HG03097 (cell line): Measurements from ENCODE around the gene USHBP1.
"Not testable (repeated sequence)": the region's sequence is repeated elsewhere in the genome, so short reads cannot be mapped to it uniquely, and the experiment has no call there.

Source experiments
- ATAC-seq: cut with Tn5 transposase; IDR thresholded peaks from one replicate; pipeline ENCODE4 v1.9.1; 2021; ENCODE audit not compliant: unreplicated experiment, low FRiP score

USHBP1 gene

DNA sequence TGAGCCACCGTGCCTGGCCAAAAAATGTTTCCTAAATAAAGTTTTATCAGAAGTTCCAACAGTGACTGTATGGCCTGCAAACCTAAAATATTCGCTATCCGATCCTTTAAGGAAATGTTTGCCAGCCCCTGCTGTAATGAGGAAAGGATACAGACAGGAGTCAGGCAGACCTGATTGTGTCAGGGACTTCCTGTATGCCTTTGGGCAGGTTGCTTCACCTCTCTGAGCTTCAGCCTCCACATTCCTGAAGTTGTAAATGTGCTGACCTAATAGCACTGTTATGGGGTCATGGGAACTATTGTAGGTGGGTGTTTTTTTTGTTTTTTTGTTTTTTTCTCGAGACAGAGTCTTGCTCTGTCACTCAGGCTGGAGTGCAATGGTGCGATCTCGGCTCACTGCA, 32.4 kb upstream of the USHBP1 start:
- no peak for ATAC-seq

DNA sequence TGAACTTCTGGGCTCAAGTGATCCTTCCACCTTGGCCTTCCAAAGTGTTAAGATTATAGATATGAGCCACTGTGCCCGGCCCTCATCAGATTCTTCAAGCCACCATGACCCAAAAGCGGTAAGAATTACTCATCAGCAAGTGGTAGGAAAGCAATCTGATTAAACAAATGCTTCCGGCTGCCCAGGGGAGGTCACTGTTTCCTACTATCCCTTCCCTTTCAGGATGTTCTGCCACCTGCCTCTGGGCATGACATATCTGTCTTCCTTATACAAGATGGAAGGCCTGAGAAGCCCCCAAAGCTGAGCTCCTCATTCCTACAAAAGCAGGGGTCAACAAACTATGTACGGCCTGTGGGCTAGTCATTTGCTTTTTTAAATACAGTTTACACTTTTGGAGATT, 31.7 kb upstream of the USHBP1 start:
- no peak for ATAC-seq

- ATAC-seq = not testable (repeated sequence)
These were observed 31.0 kb upstream of the USHBP1 start for GRCh38 chr19:17295551-17295950.

DNA sequence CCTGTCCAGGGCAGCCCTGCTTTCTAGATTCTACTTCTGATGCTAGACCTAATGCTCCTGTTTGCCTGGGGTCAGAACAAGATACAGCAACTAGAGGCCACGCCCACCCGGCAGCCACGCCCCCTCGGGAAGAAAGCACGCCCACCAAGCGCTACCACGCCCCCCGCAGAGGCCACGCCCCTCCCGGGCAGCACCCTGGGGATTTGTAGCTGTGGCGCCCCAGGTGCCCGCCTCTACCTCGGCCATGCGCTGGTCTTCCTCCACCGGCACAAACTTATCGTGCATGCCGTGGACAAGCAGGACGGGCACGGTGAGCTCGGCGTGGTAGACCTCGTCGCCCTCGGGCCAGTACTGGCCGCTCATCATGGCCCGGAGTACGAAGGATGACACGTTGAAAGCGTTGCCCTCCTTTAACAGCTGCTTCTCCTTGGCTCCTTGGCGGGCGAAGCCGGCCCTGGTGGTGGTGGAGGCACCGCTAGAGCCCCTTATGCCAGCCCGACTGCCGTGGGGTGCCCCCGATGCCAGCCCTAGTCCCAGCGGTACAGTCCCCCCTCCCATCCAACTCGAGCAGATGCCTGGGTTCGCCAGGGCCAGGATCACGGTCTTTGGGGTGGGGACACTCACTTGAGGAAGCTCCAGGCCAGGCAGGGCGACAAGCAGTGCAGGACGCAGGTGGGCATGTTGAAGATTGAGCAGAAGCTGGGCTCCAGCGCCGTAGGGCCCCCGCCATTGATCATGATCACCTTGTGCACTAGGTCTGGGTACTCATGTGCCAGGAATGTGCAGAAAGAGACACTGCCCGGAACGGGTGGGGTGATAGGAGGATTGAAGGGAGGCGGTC, 29.7 kb upstream of the USHBP1 start:
- no peak for ATAC-seq

DNA sequence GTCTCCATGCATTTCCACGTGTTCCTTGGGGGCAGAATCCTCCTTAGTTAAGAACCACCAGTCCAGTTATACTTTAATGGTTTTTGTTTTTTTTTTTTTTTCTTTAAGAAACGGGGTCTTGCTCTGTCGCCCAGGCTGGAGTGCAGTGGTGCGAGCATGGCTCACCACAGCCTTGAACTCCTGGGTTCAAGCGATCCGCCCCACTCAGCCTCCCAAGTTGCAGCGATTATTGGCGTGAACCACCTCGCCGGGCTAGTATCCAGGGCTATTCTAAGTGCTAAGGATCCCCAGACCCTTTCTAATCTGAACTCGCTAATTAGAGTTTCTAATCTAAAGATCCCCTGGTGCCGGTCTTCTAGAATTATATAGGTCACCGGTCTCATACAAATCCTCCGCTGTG, 29.1 kb upstream of the USHBP1 start:
- ATAC-seq = no peak

DNA sequence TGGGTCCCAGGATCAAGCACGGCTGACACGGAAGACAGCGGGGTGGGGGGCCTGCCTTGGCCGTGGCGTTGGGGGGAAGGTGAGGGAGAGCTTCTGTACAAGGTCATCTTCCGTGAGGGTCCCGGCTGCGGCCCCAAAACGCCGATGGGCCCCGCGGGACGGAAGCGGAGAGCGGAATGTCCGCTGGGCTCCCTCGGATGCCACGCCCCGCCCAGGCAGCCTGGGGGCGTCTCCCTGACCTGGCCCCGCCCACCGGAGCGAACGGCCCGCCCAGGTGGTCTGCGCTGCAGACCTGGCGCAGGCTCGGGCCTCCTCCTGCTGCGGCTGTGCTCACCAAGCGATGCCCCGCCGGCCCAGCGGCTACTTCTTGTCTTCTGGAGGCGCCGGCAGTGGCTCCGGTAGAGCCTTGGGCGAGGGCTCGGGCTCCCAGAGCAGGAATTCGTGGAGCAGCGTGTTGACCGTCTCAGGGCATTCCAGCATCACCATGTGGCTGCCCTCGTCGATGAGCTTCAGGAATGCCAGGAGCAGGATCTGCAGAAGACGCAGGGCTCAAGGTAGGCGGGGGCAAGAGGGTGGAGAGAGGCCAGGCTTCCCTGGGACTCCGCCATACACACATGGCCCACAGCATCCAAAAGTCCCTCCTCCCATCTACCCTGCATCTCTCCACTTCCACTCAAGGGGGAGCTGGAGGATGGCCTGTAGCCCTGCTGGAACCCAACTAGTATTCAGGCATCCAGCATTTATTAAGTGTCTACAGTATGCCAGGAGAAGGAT, 27.9 kb upstream of the USHBP1 start:
- peak; percentile 65 for ATAC-seq

- ATAC-seq = no peak
These were observed 24.9 kb upstream of the USHBP1 start for GRCh38 chr19:17289489-17289888.

DNA sequence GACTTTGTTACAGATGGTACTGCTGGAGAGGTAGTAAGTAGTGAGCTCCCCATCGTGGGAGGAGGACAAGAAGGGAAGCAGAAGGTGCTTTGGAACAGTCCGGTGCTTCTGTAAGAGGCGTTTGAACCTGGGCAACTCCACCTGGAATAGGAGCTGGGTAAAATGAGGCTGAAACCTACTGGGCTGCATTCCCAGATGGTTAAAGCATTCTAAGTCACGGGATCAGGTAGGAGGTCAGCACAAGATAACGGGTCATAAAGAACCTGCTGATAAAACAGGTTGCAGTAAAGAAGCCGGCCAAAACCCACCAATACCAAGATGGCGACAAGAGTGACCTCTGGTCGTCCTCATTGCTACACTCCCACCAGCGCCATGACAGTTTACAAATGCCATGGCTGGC, 22.2 kb upstream of the USHBP1 start:
- no peak for ATAC-seq

DNA sequence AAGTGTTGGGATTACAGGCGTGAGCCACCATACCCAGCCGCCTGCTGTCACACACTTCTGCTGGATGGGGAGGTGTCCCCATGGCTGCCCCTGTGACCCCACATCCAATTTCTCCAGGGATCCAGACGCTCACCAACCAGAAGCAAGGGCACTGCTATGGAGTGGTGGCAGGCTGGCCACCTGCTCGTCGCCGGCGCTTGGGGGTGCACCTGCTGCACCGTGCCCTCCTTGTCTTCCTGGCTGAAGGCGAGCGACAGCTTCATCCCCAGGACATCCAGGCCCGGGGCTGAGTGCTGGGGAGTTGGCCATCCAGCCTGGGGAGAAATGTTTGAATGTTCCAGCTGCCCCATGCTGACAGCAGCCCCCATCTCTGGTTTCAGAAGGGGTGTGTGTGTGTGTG, 21.7 kb upstream of the USHBP1 start:
- ATAC-seq = no peak

- ATAC-seq = no peak
These were observed 21.0 kb upstream of the USHBP1 start for GRCh38 chr19:17285415-17286135.

- ATAC-seq = no peak
These were observed 19.0 kb upstream of the USHBP1 start for GRCh38 chr19:17283504-17283996.

GRCh38 chr19:17282488-17283125, 18.1 kb upstream of the USHBP1 start:
- ATAC-seq = peak; percentile 58

DNA sequence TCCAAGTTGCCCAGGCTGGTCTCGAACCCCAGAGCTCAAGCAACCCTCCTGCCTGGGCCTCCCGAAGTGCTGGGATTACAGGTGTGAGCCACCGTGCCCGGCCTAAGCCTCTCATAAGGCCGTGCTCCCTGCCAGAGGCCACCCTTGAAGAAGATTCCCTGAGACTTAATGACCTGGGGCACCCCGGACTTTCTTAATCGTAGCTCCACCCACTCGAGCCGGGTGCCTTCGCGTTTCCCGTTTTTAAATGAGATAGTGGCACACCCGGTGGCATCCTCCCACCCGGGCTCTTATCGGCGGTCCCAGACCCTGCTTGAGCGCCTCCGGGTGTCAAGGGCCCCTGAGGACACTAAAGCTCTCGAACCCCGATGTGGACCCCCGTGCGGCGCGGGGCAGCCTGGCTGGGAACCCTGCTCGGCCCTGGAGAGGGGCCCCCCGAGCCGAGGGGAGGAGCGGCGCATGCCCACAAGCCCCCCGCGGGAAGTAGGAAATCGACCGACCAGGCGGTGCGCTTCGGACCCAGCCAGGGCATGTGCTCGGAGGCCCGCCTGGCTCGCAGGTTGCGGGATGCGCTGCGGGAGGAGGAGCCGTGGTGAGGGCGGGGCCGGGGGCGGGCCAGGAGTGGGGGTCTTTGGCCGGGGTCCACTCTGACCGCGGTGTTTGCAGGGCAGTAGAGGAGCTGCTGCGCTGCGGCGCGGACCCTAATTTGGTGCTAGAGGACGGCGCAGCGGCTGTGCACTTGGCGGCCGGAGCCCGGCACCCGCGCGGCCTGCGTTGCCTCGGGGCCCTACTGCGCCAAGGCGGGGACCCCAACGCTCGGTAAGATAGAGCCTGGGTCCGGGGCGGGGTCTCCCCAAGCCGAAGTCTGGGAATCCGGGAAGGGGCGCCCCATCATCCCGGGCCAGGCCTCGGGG, 17.1 kb upstream of the USHBP1 start, which contains the start of gene ANKLE1:
TSS of gene ANKLE1 (plus strand) at position 511 of the 914 bp plus-strand sequence. CDS start at position 531, 20 bp downstream.
- no peak for ATAC-seq

GRCh38 chr19:17279436-17279835, 14.9 kb upstream of the USHBP1 start:
- no peak for ATAC-seq

DNA sequence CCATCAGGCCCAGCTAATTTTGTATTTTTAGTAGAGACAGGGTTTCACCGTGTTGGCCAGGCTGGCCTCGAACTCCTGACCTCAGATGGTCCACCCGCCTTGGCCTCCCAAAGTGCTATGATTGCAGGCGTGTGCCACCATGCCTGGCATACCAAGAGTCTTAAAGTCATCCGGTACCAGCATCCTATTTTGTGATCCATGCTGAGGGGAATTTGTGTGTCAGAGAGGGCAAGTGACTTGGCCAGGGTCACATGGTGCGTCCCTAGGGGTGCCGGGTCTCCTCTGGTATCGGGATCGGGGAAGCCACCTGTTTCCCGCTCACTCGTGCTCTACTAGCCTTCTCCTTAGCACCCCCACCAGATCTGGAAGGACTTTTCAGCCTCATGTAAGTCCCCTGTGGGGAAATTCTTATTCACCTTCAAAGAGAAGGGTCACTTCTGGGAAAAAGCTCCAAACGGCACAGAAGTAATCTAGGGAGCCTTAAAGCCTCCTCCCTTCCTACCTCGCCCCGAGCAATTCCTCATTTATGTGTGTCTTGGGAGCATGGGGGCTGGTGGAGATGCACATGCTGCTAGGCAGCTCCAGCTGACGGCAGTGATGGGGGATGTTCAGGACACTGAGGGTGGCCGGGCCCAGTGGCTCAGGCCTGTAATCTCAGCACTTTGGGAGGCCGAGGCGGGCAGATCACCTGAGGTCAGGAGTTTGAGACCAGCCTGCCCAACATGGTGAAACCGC, 11.1 kb upstream of the USHBP1 start:
- no peak for ATAC-seq

DNA sequence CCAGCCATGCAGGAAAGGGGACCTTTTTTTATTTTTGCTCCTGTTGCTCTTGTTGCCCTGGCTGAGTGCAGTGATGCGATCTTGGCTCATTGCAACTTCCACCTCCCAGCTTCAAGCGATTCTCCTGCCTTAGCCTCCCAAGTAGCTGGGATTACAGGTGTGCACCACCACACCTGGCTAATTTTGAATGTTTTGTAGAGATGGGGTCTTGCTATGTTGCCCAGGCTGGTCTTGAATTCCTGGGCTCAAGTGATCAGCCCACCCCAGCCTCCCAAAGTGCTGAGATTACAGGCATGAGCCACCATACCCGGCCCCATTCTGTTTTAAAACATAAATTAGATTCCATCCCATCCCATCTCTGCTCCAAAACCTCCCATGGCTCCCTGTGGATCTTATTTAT, 10.3 kb upstream of the USHBP1 start:
- ATAC-seq = not testable (repeated sequence)

DNA sequence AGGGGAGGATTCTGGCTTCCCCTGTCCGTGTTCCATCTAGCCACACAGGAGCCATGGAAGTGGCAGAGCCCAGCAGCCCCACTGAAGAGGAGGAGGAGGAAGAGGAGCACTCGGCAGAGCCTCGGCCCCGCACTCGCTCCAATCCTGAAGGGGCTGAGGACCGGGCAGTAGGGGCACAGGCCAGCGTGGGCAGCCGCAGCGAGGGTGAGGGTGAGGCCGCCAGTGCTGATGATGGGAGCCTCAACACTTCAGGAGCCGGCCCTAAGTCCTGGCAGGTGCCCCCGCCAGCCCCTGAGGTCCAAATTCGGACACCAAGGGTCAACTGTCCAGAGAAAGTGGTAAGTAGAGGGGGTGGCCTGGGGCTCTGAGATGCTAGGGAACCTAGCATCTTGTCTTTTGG, 4.2 kb upstream of the USHBP1 start:
- no peak for ATAC-seq

GRCh38 chr19:17266975-17267788, 2.6 kb upstream of the USHBP1 start, which contains the start of gene BABAM1:
TSS of gene BABAM1 (plus strand) at chr19:17267443. CDS start at chr19:17268807, 1,364 bp downstream.
- peak; percentile 93 for ATAC-seq
